ENCODE results near the gene DCUN1D1. TPM values are rescaled to one million over a fixed set of nuclear protein-coding genes. Genes with fewer than 3 reads are reported as not detected.

DCUN1D1 gene
- total and polyA plus RNA-seq, 2 of the 13 experiments (the other 11 are each of a cell fraction or from before 2014, with no cell fraction given): 10.5 to 39.7 TPM

GRCh38 chr3:182980204-182981037 lies at the start of gene DCUN1D1 (continued):
- TF ChIP-seq ZNF282 (IDR thresholded peaks at IDR 0.05; ENCODE audit: partially characterized antibody) (no peak), PHF8 (CRISPR knock-in tag; IDR thresholded peaks at IDR 0.05) (peak; percentile 86), KDM4B (CRISPR knock-in tag; IDR thresholded peaks at IDR 0.05) (no peak), ZNF333 (CRISPR knock-in tag; IDR thresholded peaks at IDR 0.05; ENCODE audit: borderline replicate concordance) (no peak), RAD21 (CRISPR knock-in tag; IDR thresholded peaks at IDR 0.05) (peak; percentile 19), POLR2G (IDR thresholded peaks at IDR 0.05; ENCODE audit: low read depth, low read length) (peak; percentile 83), KDM1A (CRISPR knock-in tag; IDR thresholded peaks at IDR 0.05) (no peak), MAZ (IDR thresholded peaks at IDR 0.05; ENCODE audit: borderline replicate concordance, low read depth, low read length) (no peak), MAZ (CRISPR knock-in tag; IDR thresholded peaks at IDR 0.05; ENCODE audit: low read depth) (no peak), NFIB (CRISPR knock-in tag; IDR thresholded peaks at IDR 0.05; ENCODE audit: borderline replicate concordance) (no peak), ELK4 (CRISPR knock-in tag; IDR thresholded peaks at IDR 0.05; ENCODE audit: borderline replicate concordance) (no peak), ZNF33A (CRISPR knock-in tag; IDR thresholded peaks at IDR 0.05; ENCODE audit: borderline replicate concordance) (no peak), TEAD3 (CRISPR knock-in tag; optimal IDR thresholded peaks at IDR 0.05; ENCODE audit: borderline replicate concordance) (no peak), POLR2AphosphoS5 (IDR thresholded peaks at IDR 0.05; ENCODE audit: low read depth, low read length) (peak; percentile 51; the same call in 1 of the 2 replicates), ZFX (CRISPR knock-in tag; IDR thresholded peaks at IDR 0.05; ENCODE audit: low read depth) (peak; percentile 75), ZSCAN25 (CRISPR knock-in tag; IDR thresholded peaks at IDR 0.05) (0 out of 2 replicates have a peak, but pooled peaks have one; percentile 39), ZSCAN5A (CRISPR knock-in tag; IDR thresholded peaks at IDR 0.05; ENCODE audit: borderline replicate concordance) (no peak), HNRNPH1 (optimal IDR thresholded peaks at IDR 0.05; ENCODE audit: low read depth, low read length) (no peak), TAF1 (CRISPR knock-in tag; IDR thresholded peaks at IDR 0.05) (peak; percentile 41; the same call in 1 of the 2 replicates), ZNF124 (CRISPR knock-in tag; IDR thresholded peaks at IDR 0.05) (no peak), U2AF1 (optimal IDR thresholded peaks at IDR 0.05; ENCODE audit: low read depth, low read length) (no peak), CREBL2 (CRISPR knock-in tag; IDR thresholded peaks at IDR 0.05; ENCODE audit: borderline replicate concordance) (no peak), ZNF432 (CRISPR knock-in tag; IDR thresholded peaks at IDR 0.05; ENCODE audit: borderline replicate concordance) (no peak), RNF219 (CRISPR knock-in tag; IDR thresholded peaks at IDR 0.05) (no peak)
